ENCODE measurements around the gene ESR1. TPM values are rescaled to one million over a fixed set of nuclear protein-coding genes. Genes with fewer than 3 reads are reported as not detected.

ESR1 gene
- total RNA-seq, 1 donor from 2014 or later: 17.5 TPM

DNA sequence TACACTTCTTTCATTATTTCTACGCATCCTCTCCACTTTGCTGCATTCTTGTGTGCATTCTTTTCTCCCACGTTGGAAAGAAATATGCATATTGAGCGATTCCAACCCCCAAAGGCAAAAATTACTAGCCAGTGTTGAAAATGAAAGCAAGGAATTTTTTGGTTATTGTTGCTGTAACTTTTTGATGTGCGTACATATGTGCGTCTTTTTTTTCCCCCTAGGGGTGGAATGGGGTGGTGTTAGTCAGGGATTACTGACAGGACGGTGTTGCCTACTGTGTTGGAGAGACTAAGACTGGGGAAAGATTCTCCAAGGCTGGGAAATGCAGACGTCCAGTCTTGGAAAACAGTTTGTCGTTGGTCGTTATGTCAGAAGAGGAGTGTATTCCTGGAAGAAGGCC, 44.2 kb upstream of the ESR1 start:
- peaks cover 33% of the 10 kb centered on the region for H3K4me1 Mint-ChIP-seq
- TF ChIP-seq, protein P1, sequence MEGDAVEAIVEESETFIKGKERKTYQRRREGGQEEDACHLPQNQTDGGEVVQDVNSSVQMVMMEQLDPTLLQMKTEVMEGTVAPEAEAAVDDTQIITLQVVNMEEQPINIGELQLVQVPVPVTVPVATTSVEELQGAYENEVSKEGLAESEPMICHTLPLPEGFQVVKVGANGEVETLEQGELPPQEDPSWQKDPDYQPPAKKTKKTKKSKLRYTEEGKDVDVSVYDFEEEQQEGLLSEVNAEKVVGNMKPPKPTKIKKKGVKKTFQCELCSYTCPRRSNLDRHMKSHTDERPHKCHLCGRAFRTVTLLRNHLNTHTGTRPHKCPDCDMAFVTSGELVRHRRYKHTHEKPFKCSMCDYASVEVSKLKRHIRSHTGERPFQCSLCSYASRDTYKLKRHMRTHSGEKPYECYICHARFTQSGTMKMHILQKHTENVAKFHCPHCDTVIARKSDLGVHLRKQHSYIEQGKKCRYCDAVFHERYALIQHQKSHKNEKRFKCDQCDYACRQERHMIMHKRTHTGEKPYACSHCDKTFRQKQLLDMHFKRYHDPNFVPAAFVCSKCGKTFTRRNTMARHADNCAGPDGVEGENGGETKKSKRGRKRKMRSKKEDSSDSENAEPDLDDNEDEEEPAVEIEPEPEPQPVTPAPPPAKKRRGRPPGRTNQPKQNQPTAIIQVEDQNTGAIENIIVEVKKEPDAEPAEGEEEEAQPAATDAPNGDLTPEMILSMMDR (IDR thresholded peaks at IDR 0.05): no peak
- no peak for ATAC-seq (ENCODE audit: low read depth)

DNA sequence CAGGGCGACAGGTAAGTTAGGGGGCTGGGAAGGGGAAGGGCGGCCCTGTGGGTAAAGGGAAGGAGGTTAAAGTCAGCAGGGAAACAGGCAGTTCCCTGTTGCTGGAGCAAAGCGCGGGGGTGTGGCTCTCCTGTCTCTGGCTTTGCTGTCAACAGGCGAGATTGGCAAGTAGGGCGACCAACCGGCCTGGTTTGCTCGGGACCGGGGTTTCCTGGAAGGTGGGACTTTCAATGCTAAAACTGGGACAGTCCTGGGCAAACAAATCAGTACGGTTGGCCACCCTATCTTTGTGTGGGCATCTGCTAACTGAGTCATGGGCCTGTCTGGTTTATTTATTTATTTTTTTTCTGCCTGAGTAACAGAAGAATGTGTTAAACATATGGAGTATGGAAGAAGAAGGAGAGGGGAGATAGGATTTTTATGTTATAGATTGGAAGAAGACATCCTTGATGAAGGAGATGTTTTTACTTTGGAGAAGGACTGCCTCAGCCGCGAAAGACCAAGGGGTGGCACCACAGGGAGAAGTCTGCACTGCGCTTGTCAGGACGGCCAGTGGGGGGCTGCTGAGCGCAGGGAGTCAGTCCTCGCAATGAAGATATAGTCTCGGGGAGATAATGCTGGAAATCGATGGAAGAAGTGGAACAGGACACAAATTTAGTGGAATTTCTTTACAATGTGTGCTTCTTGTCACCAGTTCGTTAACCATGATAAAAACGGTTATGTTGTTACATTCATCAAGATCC, 43.4 kb upstream of the ESR1 start:
- intact Hi-C loops (cut with micrococcal nuclease): loop anchor here (1.0 to 10.0 kb wide), 9 partner anchors 41 to 571 kb away; partner anchors contain the start of genes ESR1 and RMND1
- TF ChIP-seq, protein P1 (IDR thresholded peaks at IDR 0.05): peak; percentile 40
- ChIA-PET CTCF (interaction anchor here (0.9 to 4.5 kb wide), 14 partner anchors 9 to 507 kb away, joined by 3 to 69 read pairs (median 6); partner anchors contain the start of gene ESR1), POLR2A (interaction anchor here (1.5 to 1.7 kb wide), 2 partner anchors 74 to 361 kb away, joined by 8 to 12 read pairs; no protein-coding TSS in a partner anchor)
- no peaks in the 10 kb centered on the region for H3K9me3 Mint-ChIP-seq
- DNase-seq: no peak
- H3K4me1 Mint-ChIP-seq: peaks cover 26% of the 10 kb centered on the region
- H3K27me3 Mint-ChIP-seq: no peaks in the 10 kb centered on the region
- ATAC-seq (ENCODE audit: low read depth): peak; percentile 90
- no peak overlapping the region for H3K27ac Mint-ChIP-seq
- no peaks in the 10 kb centered on the region for H3K36me3 Mint-ChIP-seq (ENCODE audit: low read depth)
- peak overlapping the region; percentile 64 for H3K4me3 Mint-ChIP-seq

More for the DNA sequence above, 44.2 kb upstream of the ESR1 start:
- intact Hi-C loops (cut with micrococcal nuclease): loop anchor here (5.0 to 10.0 kb wide), 3 partner anchors 59 to 571 kb away; partner anchors contain the start of gene RMND1
- POLR2A ChIA-PET: interaction anchor here (2.1 kb wide), 1 partner anchor 73 kb away, joined by 9 read pairs; no protein-coding TSS in a partner anchor
- H3K4me3 Mint-ChIP-seq: no peak overlapping the region
- no peaks in the 10 kb centered on the region for H3K9me3 Mint-ChIP-seq
- DNase-seq: no peak
- H3K27me3 Mint-ChIP-seq: no peaks in the 10 kb centered on the region
- no peaks in the 10 kb centered on the region for H3K36me3 Mint-ChIP-seq (ENCODE audit: low read depth)
- no peak overlapping the region for H3K27ac Mint-ChIP-seq
- CTCF ChIA-PET: interaction anchor here (0.9 to 2.8 kb wide), 3 partner anchors 72 to 362 kb away, joined by 3 to 22 read pairs (median 3); no protein-coding TSS in a partner anchor

DNA sequence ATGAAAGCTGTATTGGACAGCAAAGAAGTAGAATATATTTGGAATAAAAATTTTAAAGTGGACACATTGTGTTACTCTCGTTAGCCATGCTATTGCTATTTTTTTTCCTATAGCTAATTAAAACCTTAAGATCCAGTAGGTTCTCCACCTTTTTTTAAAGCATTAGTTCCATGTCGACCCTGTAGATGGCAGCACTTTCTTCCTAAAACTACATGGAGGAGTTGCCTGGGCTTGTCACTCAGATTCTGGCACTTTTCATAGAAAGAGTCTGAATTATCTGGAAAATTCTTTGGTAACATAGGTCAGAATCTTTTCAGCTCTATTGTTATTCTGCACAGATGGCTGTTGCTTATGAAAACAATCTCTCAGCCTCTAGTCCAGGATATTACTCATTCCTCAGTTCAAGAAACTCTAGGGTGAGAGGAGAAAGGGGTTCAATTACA, 42.0 kb upstream of the ESR1 start:
- CTCF ChIA-PET: interaction anchor here (0.7 to 4.5 kb wide), 21 partner anchors 9 to 566 kb away, joined by 3 to 69 read pairs (median 4); partner anchors contain the start of gene ESR1
- no peaks in the 10 kb centered on the region for H3K27me3 Mint-ChIP-seq
- POLR2A ChIA-PET: interaction anchor here (1.5 to 1.7 kb wide), 2 partner anchors 75 to 359 kb away, joined by 8 to 12 read pairs; no protein-coding TSS in a partner anchor
- no peak overlapping the region for H3K4me3 Mint-ChIP-seq
- TF ChIP-seq, protein P1 (IDR thresholded peaks at IDR 0.05): peak; percentile 26
- ATAC-seq (ENCODE audit: low read depth) (peak; percentile 52), DNase-seq (no peak)
- intact Hi-C loops (cut with micrococcal nuclease): loop anchor here (1.0 to 10.0 kb wide), 7 partner anchors 41 to 569 kb away; partner anchors contain the start of genes ESR1 and RMND1
- H3K4me1 Mint-ChIP-seq: peaks cover 26% of the 10 kb centered on the region
- no peak overlapping the region for H3K27ac Mint-ChIP-seq
- no peaks in the 10 kb centered on the region for H3K9me3 Mint-ChIP-seq
- no peaks in the 10 kb centered on the region for H3K36me3 Mint-ChIP-seq (ENCODE audit: low read depth)

DNA sequence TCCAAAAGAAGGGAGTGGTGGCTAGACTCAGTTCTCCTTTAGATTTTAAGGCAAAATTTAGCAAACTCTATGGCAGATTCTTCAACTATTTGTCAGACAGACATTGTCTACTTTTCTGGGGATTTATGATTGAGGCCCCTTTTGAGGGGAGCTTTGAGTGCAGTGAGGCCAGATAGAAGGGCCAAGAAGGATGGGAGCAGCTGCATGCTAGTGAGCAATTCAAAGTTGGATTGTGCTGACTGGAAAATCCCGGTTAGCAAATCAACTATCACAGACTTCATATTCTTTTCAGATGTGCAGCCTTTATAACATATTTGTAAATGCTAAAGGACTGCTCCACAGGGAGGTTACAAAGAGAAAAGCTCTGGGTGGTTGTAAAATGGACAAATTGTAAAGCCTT, 35.0 kb upstream of the ESR1 start:
- no peaks in the 10 kb centered on the region for H3K27me3 Mint-ChIP-seq
- intact Hi-C loops (cut with micrococcal nuclease): no loop called here
- CTCF ChIA-PET: no interaction called here
- H3K4me1 Mint-ChIP-seq: no peaks in the 10 kb centered on the region
- ATAC-seq (ENCODE audit: low read depth): no peak
- H3K4me3 Mint-ChIP-seq: no peak overlapping the region
- H3K9me3 Mint-ChIP-seq: no peaks in the 10 kb centered on the region
- DNase-seq: no peak
- TF ChIP-seq, protein P1 (IDR thresholded peaks at IDR 0.05): no peak
- no peak overlapping the region for H3K27ac Mint-ChIP-seq
- POLR2A ChIA-PET: no interaction called here
- no peaks in the 10 kb centered on the region for H3K36me3 Mint-ChIP-seq (ENCODE audit: low read depth)

DNA sequence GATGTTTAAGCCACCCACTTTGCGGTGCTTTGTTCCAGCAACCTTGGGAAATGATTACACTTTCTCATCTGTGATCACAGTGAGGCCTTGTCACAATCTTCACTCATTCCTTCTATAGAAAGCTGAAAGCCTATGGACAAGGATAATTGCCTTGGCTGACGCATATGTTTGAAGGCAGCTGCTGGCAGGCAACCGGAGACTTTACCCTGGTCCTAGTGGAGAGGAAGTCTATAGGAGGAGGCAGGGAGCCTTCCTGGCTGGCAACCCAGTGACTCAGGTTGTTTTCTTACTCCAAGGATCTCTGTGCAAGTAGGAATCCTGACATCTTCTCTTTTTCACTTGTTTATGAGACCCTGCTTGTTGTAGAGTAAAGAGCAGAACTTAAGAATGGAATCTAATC, 34.1 kb upstream of the ESR1 start:
- Mint-ChIP-seq H3K9me3 (no peaks in the 10 kb centered on the region), H3K4me3 (no peak overlapping the region), H3K27me3 (no peaks in the 10 kb centered on the region), H3K27ac (no peak overlapping the region), H3K4me1 (no peaks in the 10 kb centered on the region), H3K36me3 (ENCODE audit: low read depth) (no peaks in the 10 kb centered on the region)
- ATAC-seq (ENCODE audit: low read depth): no peak
- intact Hi-C loops (cut with micrococcal nuclease): no loop called here
- TF ChIP-seq, protein P1 (IDR thresholded peaks at IDR 0.05): no peak
- ChIA-PET CTCF (no interaction called here), POLR2A (no interaction called here)
- no peak for DNase-seq
